HG03469 (cell line): ENCODE results near the gene GOLGA6L2.
"Not testable (repeated sequence)": the region's sequence is repeated elsewhere in the genome, so short reads cannot be mapped to it uniquely, and the experiment has no call there.

Experiments used
- ATAC-seq: cut with Tn5 transposase; IDR thresholded peaks from one replicate; pipeline ENCODE4 v1.9.1; 2021; ENCODE audit warnings: mild to moderate bottlenecking, moderate library complexity, moderate number of reproducible peaks; ENCODE audit not compliant: unreplicated experiment

Gene GOLGA6L2

GRCh38 chr15:23424111-23424904 lies 22.7 kb downstream of the GOLGA6L2 start:
- ATAC-seq, result no peak

DNA sequence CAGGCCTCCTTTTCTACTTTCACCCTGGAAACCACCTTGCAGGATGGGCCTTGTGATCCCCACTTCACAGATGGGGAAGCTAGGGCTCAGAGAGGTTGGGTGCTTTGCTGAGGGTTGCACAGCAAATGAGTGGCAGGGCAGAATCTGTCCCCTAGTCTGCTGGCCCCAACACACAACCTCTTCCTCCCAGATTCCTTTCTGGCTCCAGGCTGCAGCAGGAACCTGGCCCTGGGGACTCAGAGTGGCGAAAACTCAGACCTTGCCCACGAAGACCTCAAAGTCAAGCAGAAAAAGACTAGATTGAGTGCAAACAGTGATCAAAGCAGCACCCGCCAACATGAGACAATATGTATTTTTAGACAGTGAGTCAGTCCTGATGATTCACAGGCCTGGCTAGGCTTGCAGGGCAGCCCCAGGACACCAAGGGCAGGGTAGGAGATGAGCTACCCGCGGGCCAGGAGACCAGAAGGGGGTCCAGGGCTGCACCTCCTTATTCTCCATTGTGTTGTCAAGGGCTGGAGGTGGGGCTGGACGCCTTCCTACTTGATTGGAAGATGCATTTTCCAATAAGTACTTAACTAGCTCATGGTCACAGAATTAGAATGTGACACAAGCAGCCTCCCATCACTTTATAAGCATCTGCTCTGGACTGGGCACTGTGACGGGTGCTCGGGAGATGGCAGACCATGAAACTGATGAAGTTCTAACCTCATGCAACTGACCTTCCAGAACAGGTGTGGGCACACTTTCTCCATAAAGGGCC lies 23.9 kb downstream of the GOLGA6L2 start:
- no peak for ATAC-seq

GRCh38 chr15:23422099-23422945 lies 24.7 kb downstream of the GOLGA6L2 start:
- ATAC-seq, result no peak

DNA sequence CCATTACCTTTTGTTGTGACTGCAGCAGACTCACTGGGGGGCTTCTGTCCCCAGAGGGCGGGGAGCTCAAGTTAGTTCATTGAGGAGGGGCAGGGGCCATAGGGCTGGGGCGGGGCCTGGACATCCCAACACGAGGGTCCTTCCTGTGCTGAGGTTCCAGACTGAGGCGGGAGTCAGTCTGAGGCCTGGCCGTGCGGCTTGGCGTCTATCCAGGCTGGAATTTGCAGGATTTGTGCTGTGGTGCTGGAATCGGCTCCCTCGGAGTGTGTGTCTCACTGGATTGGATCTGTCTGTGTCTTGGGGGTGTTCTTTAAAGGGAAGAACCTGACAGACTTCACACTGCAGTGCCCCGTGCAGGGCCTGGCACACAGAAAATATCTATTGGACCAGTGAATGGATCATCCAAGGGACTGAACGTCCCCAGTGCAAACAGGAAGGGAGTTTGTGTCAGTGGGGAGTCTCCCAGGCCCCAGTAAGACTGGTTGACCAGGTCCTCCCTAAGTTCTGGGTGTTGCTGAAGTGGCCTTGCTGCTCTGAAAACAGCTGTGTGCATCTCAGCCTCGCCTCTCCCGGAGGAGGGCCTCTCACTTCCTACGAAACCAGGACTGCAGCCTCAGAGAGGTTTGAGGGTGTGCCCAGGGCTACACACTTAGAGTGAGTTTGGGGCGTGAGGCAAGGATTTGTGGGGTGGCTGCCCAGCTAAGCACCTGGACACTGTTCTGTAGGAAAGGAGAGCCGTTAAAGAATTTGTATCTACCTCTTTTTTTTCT lies 26.1 kb downstream of the GOLGA6L2 start:
- no peak for ATAC-seq

DNA sequence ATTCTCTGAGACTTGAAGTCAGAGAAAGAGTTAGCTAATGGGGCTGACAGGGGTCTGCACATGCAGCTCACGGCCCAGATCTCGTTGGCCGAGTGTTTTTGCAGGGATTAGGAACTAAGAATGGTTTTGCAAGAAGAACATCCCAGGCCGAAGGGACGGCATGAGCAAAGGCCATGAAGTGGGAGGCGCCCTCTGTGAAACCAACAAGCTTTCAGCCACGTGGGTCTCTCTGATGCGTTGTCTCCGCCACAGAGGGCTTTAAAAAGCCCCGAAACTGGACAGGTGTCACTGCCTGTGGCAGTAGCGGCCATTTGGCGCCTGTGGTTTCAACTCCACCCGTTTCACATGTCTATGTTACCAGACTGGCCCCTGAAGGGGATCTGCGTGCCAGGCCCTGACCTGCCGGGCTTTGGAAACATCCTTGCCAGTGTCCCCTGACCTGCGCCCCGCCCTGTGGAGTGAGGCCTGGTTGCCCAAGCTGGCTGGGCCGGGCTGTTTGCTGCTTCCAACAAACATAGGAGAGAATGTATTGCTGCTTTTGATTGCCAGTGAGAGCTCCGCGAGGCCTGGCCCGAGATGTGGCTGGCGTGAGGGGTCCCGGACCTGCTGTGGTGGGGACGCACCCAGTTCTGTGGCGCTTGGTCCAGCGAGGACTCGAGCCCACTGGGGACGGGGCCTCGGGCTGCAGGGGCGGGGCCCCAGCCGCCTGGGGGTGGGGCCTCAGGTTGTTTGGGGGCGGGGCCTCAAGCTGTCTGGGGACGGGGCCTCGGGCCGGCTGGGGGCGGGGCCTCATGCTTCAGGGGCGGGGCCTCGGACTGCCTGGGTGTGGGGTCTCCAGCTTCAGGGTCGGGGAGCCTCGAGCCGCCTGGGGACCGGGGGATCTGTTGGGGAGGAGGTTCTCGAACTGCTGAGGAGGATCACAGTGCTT lies 30.4 kb downstream of the GOLGA6L2 start:
- no peak for ATAC-seq

DNA sequence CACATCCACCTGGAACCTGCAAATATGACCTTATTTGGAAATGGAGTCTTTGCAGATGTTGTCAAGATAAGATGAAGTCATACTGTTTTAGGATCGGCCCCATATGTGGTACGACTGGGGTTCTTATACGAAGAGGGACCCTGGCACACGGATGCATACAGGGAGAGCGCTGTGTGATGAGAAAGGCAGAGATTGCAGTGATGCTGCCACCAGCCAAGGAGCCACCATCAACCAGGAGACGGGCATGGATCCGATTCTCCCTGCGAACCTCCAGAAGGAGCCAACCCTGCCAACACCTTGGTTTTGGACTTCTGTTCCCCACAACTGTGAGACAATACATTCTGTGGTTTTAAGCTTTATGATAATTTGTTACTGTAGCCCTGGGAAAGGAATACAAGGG lies 31.2 kb downstream of the GOLGA6L2 start:
- not testable (repeated sequence) for ATAC-seq

DNA sequence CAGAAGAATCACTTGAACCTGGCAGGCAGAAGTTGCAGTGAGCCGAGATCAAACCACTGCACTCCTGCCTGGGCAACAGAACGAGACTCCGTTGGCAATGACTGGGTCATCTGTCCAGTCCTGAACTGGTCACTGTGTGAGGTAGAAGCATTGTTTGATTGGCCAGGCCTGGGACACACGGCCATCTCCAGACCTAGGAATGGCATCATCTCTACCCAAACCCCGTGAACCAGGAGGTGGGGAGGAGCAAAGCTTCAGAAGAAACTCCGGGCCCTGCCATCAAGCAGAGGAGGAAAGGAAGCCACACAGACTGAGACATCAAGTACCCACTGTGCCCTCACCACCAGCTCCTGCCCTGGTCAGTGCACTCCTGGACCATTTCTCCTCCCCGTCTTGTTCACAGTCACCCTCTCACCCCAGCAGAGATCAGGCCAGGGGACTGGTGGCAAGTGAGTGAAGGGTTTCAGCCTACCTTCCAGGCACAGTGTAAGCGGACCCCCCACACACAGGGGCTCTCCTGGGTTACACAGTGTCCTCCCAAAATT lies 31.6 kb downstream of the GOLGA6L2 start:
- no peak for ATAC-seq

- not testable (repeated sequence) for ATAC-seq
Observed at GRCh38 chr15:23412881-23413600, 34.0 kb downstream of the GOLGA6L2 start.

DNA sequence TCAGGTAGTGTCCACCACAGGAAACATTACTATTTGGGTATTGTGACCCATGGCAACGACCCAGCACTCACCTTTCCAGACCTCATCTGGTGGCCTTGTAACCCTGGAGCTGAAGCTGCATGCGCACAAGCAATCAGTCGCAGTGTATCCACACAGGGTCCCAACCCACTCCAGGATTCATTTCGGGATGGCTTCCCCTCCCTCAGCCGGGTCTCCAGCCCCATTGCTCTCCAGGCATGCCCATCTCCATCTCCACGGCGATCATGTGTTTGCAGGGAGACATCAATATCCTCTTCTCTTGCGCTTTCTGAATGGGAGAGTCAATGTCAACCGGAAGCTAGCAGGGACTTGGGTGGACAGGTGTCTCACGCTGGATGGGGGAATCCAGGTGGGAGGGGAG lies 35.2 kb downstream of the GOLGA6L2 start:
- no peak for ATAC-seq

- ATAC-seq, result no peak
Observed at GRCh38 chr15:23403550-23403949, 43.5 kb downstream of the GOLGA6L2 start.

DNA sequence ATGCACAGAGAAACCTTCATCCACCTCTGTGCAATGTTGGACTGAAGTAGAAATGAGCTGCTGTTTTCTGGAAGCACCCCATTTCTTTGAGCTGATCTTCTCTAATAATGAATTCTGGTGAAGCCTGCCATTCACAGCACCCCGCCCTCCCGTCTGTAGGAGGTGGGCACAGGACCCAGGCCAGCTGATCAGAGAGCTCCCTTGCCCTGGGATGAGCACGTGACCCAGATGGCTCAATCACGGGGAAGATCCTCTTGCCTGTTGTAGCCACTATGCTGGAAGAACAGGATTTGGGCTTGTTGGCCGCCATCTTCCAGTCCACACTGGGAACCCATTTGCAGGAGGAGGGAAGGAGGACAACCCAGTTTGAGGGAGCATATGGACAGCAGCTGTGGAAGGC lies 44.5 kb downstream of the GOLGA6L2 start:
- ATAC-seq, result no peak

GRCh38 chr15:23402140-23402539 lies 44.9 kb downstream of the GOLGA6L2 start:
- ATAC-seq, result no peak

GRCh38 chr15:23401627-23402026 lies 45.4 kb downstream of the GOLGA6L2 start:
- no peak for ATAC-seq

- not testable (repeated sequence) for ATAC-seq
Observed at GRCh38 chr15:23399207-23399606, 47.8 kb downstream of the GOLGA6L2 start.

- not testable (repeated sequence) for ATAC-seq
Observed at GRCh38 chr15:23398357-23398756, 48.7 kb downstream of the GOLGA6L2 start.

- ATAC-seq, result no peak
Observed at GRCh38 chr15:23397779-23398178, 49.3 kb downstream of the GOLGA6L2 start.

DNA sequence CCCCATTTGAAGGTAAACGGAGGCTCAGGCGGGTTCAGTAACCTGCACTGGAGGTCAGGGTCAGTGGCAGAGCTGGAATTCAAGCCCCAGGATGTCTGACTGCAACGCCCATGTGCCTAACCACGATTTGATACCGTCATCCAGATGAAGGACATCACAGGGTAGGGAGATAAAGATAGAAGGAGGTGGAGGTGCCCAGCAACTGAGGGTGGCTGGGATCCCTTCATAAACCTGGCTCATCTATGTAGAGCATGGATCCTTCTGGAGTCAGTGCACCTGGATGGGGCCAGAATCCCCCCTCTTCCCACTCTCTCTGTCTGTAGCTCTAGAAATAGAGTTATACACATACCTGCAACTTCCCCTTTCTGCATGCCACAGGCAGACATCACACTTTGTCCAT lies 51.2 kb downstream of the GOLGA6L2 start:
- no peak for ATAC-seq

- no peak for ATAC-seq
Observed at GRCh38 chr15:23395030-23395692, 51.9 kb downstream of the GOLGA6L2 start.
